ENCODE data around the gene NDUFB11. TPM values are rescaled to one million over a fixed set of nuclear protein-coding genes. Genes with fewer than 3 reads are reported as not detected.
A peak's percentile ranks its signal among the peaks of the same experiment; 100 is the strongest.

The NDUFB11 gene
- total RNA-seq, 2 experiments from 2014 or later, result 82.9 to 89.8 TPM

DNA sequence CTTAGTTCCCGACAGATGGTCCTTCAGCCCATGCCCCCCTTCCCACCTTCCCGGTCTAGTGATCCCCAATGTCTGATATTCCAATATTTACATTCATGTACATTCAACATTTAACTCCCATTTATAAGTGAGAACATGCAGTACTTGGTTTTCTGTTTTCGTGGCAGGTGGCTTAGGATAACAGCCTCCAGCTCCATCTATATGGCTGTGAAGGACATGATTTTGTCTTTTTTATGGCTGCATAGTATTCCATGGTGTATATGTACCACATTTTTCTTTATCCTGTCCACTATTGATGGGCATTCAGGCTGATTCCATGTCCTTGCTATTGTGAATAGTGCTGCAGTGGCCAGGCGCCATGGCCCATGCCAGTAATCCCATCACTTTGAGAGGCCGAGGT is 14.3 kb upstream of the NDUFB11 start:
- DNase-seq (no peak), ATAC-seq (no peak)
- no peak overlapping the region for H3K27ac Mint-ChIP-seq
- H3K36me3 Mint-ChIP-seq (ENCODE audit: low read depth), result peaks cover 27% of the 10 kb centered on the region
- no peaks in the 10 kb centered on the region for H3K9me3 Mint-ChIP-seq
- no peak overlapping the region for H3K4me3 Mint-ChIP-seq
- peaks cover 6% of the 10 kb centered on the region for H3K4me1 Mint-ChIP-seq (ENCODE audit: low read depth)
- intact Hi-C loops (cut with micrococcal nuclease), result no loop called here
- ChIA-PET POLR2A (interaction anchor here (1.0 kb wide), 1 partner anchor 32 kb away, joined by 3 read pairs; no protein-coding TSS in a partner anchor), CTCF (no interaction called here)
- TF ChIP-seq, protein P1, sequence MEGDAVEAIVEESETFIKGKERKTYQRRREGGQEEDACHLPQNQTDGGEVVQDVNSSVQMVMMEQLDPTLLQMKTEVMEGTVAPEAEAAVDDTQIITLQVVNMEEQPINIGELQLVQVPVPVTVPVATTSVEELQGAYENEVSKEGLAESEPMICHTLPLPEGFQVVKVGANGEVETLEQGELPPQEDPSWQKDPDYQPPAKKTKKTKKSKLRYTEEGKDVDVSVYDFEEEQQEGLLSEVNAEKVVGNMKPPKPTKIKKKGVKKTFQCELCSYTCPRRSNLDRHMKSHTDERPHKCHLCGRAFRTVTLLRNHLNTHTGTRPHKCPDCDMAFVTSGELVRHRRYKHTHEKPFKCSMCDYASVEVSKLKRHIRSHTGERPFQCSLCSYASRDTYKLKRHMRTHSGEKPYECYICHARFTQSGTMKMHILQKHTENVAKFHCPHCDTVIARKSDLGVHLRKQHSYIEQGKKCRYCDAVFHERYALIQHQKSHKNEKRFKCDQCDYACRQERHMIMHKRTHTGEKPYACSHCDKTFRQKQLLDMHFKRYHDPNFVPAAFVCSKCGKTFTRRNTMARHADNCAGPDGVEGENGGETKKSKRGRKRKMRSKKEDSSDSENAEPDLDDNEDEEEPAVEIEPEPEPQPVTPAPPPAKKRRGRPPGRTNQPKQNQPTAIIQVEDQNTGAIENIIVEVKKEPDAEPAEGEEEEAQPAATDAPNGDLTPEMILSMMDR (IDR thresholded peaks at IDR 0.05), result no peak
- no peaks in the 10 kb centered on the region for H3K27me3 Mint-ChIP-seq

DNA sequence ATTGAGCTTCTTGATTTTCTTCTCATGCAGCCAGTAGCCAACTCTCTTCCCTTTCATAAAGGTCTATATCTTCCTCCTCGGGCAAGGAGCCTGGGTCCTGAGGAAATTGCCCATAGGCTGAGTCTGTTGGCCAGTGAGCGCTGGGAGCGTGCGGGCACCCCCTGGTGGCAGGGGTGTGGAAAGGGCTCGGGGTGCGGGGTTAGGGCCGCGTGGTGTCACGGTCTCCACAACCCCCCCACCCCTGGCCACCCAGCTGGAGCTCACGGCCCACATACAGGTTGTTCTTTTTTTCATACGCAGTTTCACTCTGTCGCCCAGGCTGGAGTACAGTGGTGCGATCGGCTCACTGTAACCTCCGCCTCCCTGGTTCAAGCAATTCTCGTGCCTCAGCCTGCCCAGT is 13.6 kb upstream of the NDUFB11 start:
- no peak for ATAC-seq
- ChIA-PET CTCF (interaction anchor here (0.7 kb wide), 1 partner anchor 15 kb away, joined by 3 read pairs; no protein-coding TSS in a partner anchor), POLR2A (interaction anchor here (1.0 to 1.5 kb wide), 2 partner anchors 13 to 33 kb away, joined by 3 to 4 read pairs; partner anchors contain the start of genes NDUFB11 and RBM10)
- no peak overlapping the region for H3K4me3 Mint-ChIP-seq
- TF ChIP-seq, protein P1 (IDR thresholded peaks at IDR 0.05), result no peak
- peaks cover 6% of the 10 kb centered on the region for H3K4me1 Mint-ChIP-seq (ENCODE audit: low read depth)
- DNase-seq, result no peak
- no peak overlapping the region for H3K27ac Mint-ChIP-seq
- intact Hi-C loops (cut with micrococcal nuclease), result no loop called here
- no peaks in the 10 kb centered on the region for H3K27me3 Mint-ChIP-seq
- no peaks in the 10 kb centered on the region for H3K9me3 Mint-ChIP-seq
- H3K36me3 Mint-ChIP-seq (ENCODE audit: low read depth), result peaks cover 28% of the 10 kb centered on the region

DNA sequence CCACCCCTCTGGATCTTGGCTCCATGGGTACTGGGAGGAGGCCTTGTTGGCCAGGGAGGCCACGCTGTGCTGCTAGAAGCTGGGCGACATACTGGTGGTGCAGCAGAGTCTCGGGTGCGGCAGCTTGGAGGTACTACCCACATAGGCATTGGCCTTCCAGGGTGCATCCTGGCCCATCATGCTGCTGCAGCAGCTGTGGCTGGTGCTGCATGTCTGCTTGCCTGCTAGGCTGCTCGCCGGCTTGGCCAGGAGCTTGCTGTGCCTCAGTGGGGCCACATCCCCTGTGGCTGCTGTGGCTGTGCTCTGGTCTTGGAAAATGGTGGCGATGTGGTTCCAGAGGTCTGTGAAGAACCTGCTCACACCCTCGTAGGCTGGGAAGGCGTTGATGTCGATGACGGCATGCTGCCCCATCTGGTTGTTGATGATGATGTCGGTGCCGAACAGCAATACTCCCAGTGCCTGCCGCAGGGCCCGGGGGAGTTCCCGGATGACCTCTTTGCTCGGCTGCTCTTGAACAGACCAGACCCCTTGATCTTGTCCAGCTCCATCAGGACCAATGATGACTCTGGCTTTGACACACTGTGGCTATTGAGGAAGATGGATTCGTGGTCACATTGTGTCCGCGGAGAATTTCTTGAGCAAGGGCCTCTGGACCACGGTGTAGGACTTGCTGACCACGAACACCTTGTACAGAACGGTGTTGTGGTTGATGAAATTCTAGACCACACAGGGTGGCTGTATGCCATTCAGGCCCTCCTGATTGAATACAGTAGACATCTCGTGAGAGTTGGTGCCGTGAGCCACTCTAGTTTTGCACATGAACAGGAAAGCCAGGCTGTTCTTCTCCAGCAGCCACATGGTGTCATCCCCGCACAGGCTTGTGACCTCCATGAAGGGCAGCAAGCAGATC is 12.4 kb upstream of the NDUFB11 start:
- Mint-ChIP-seq H3K27me3 (no peaks in the 10 kb centered on the region), H3K27ac (no peak overlapping the region), H3K4me1 (ENCODE audit: low read depth) (peaks cover 6% of the 10 kb centered on the region), H3K4me3 (no peak overlapping the region), H3K36me3 (ENCODE audit: low read depth) (peaks cover 24% of the 10 kb centered on the region), H3K9me3 (no peaks in the 10 kb centered on the region)
- TF ChIP-seq, protein P1 (IDR thresholded peaks at IDR 0.05), result no peak
- intact Hi-C loops (cut with micrococcal nuclease), result no loop called here
- no peak for DNase-seq
- ATAC-seq, result no peak
- POLR2A ChIA-PET, result interaction anchor here (1.5 kb wide), 1 partner anchor 12 kb away, joined by 4 read pairs; the partner anchor contains the start of genes NDUFB11 and RBM10
- CTCF ChIA-PET, result interaction anchor here (0.7 kb wide), 1 partner anchor 14 kb away, joined by 3 read pairs; no protein-coding TSS in a partner anchor

DNA sequence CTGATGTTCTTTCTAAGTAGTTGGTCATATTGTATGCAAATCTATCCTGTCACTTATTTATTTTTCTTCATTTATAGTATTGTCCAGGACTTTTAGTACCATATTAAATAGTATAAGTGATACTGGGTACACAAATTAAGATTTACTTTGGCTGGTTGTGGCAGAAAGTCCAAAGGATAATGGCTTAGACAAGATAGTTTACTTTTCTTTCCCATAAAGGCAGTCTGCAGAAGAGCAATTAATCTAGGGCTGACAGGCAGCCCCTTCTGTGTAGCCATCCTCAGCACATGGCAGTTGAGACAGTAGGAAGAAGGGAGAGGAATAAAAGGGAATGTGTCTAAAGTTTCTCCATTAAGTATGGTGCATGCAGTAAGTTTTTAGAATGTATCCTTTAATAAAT is 6.9 kb upstream of the NDUFB11 start:
- Mint-ChIP-seq H3K27me3 (no peaks in the 10 kb centered on the region), H3K4me3 (no peak overlapping the region), H3K36me3 (ENCODE audit: low read depth) (peaks cover 23% of the 10 kb centered on the region), H3K4me1 (ENCODE audit: low read depth) (peaks cover 18% of the 10 kb centered on the region), H3K9me3 (no peaks in the 10 kb centered on the region), H3K27ac (peak overlapping the region; percentile 32)
- DNase-seq (no peak), ATAC-seq (no peak)
- POLR2A ChIA-PET, result no interaction called here
- intact Hi-C loops (cut with micrococcal nuclease), result no loop called here
- TF ChIP-seq, protein P1 (IDR thresholded peaks at IDR 0.05), result no peak
- CTCF ChIA-PET, result no interaction called here

DNA sequence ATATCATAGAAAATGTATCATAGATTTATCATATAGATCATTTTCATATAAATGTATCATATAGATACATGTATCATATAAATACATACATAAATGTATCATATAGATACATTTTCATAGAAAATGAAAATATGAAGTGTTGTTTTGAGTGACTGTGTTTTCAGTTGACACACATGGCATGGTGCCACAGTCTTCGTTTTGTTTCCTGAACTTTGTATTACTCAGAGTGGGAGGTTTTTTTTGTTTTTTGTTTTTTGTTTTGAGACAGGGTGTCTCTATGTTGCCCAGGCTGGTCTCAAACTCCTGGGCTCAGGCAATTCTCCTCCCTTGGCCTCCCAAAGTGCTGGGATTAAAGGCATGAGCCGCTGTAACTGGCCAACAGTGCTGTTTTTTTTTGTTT is 4.4 kb upstream of the NDUFB11 start:
- Mint-ChIP-seq H3K9me3 (no peaks in the 10 kb centered on the region), H3K27ac (peak overlapping the region; percentile 20), H3K4me3 (no peak overlapping the region), H3K4me1 (ENCODE audit: low read depth) (peaks cover 18% of the 10 kb centered on the region), H3K27me3 (no peaks in the 10 kb centered on the region), H3K36me3 (ENCODE audit: low read depth) (peaks cover 26% of the 10 kb centered on the region)
- TF ChIP-seq, protein P1 (IDR thresholded peaks at IDR 0.05), result no peak
- no peak for ATAC-seq
- POLR2A ChIA-PET, result no interaction called here
- peak; percentile 37 for DNase-seq
- CTCF ChIA-PET, result no interaction called here
- intact Hi-C loops (cut with micrococcal nuclease), result no loop called here

Data from activated CD8-positive, alpha-beta T cell treated with anti-CD3 and anti-CD28 coated beads for 36 hours (primary cell).